ENCODE results near the gene DNAJC4.

DNAJC4 gene

DNA sequence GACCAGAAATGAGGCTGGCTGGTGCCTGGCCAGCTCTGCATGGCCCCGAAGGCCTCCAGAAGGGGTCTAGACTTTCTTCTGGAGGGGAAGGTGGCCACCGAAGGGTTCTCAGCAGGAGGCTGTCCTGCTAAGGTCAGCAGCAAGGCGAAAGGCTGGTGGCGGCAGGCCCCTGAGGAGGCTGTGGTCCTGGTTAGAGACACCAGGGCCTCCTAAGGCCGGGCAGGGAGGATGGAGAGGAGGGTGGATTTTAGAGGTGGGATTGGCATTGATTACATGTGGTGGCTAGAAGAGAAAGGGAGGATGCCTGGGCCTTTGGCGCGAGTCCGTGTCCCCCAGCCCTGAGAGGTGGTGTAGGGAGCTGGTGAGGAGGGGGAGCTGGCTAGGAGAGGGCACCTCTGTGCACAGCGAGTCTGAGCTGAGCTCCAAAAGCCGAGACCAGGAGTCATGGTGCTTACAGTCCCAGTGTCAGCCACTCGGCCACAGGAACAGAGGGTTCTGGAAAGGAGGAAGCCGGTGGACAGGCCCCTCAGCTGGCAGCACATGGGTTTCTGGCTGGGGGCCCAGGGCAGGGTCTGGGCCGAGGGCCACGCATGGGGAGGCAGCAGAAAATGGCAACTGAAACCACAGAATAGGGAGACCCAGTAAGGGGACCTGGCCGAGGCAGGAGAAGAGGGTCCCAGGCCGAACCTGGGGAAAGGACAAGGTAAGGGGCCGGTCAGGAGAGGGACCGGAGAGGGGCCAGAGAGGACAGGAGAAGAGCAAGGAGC lies 21.4 kb upstream of the DNAJC4 start:
- DNase-seq = no peak

- no peak for DNase-seq
Measured at GRCh38 chr11:64209563-64209843, 20.8 kb upstream of the DNAJC4 start.

GRCh38 chr11:64210301-64211020 lies 19.9 kb upstream of the DNAJC4 start:
- no peak for DNase-seq

- DNase-seq = no peak
Measured at GRCh38 chr11:64211181-64211872, 19.0 kb upstream of the DNAJC4 start.

- DNase-seq = no peak
Measured at GRCh38 chr11:64216879-64217278, 13.5 kb upstream of the DNAJC4 start.

GRCh38 chr11:64218628-64219353 lies 11.6 kb upstream of the DNAJC4 start:
- DNase-seq = no peak

DNA sequence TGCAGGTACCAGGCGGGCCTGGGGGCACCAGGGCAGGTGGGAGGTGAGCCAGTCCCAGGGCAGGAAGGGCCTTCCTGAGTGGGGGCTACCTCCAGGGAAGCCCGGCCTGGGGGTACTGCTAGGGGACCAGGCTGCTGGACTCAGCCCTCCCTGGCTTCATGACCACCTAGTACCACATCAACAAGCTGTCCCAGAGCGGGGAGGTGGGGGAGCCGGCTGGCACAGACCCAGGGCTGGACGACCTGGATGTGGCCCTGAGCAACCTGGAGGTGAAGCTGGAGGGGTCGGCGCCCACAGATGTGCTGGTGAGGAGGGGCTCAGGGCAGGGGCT lies 11.0 kb upstream of the DNAJC4 start:
- no peak for DNase-seq

- no peak for DNase-seq
Measured at GRCh38 chr11:64219755-64220154, 10.6 kb upstream of the DNAJC4 start.

DNA sequence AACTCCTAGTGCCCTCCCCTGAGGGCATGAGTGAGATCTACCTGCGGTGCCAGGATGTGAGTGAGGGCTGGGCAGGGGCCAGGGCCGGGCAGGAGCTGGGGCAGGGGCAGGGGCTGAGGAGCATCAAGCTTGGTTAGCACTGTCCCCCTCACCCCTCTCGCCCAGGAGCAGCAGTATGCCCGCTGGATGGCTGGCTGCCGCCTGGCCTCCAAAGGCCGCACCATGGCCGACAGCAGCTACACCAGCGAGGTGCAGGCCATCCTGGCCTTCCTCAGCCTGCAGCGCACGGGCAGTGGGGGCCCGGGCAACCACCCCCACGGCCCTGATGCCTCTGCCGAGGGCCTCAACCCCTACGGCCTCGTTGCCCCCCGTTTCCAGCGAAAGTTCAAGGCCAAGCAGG lies 10.1 kb upstream of the DNAJC4 start:
- DNase-seq = no peak

DNA sequence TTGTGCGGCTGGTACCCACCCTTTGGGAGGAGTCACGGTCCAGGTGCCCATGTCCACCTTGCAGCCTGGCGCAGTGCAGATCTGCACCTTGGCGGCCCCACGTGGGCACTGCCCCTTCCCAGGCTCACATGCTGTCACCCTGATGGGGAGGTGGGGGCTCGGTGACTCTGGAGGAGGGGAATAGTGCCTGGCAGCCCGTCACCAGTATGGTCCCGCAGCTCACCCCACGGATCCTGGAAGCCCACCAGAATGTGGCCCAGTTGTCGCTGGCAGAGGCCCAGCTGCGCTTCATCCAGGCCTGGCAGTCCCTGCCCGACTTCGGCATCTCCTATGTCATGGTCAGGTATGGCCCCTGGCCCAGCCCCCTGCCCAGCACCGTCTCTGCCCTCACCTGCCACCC lies 9.6 kb upstream of the DNAJC4 start:
- DNase-seq = no peak

DNA sequence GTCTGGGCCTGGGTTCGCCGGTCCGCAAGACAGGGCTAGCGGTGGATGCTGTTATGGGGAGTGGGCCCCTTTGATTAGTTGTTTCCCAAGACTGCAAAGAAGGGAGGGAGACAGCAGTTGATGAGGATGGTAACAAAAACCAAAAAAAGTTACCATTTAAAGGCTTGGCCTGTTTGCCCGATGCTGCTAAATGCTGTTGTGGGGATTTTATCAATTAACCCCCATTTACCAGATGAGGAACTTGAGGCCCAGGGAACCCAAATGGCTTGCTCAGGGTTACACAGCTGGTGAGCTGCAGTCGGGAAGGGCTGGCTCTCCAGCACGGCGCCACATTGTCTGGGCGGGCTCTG lies 7.7 kb upstream of the DNAJC4 start:
- no peak for DNase-seq

- no peak for DNase-seq
Measured at GRCh38 chr11:64223001-64223651, 7.2 kb upstream of the DNAJC4 start.

- DNase-seq = no peak
Measured at GRCh38 chr11:64224151-64224890, 6.0 kb upstream of the DNAJC4 start.

DNA sequence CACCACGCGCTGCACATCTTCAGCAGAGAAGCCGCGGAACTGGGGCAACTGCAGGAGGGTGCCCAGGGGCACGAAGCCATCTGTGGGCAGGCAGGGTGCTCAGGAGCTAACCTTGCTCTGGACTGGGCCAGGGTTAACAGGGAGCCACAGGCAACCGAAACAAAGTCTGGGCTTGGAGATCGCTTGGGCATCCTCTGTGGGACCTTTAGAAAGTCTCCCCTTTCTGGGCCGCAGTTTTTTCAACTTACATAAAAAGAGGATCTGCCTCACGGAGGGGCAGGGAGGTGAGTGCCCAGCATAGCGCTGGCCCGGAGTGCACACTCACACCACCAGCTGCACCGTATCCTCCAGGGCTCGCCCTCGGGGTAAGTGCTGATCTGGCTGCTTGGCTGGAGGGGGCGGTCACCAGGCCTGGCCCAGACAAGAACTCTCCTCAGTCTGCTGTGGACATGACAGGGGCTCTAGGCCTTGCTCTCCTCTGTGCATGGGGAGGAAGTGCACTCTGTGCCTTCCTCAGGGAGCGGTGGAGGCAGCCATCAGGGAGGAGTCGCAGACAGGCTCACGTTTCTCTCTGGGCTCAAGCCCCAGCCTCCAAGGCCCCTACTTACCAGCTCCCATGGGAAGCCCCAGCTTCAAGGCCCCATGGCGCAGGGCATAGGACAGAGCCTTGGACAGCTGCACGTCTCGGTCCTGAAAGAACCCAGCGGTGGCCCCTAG lies 5.3 kb upstream of the DNAJC4 start:
- DNase-seq = no peak

GRCh38 chr11:64225608-64226506 lies 4.5 kb upstream of the DNAJC4 start, which contains the start of the genes NUDT22 and TRPT1:
Gene NUDT22 (plus strand): TSS chr11:64226274. CDS start chr11:64226653, 379 bp downstream.
Gene TRPT1 (minus strand): TSS chr11:64226186. CDS start chr11:64225860, 326 bp downstream.
- DNase-seq = no peak

DNA sequence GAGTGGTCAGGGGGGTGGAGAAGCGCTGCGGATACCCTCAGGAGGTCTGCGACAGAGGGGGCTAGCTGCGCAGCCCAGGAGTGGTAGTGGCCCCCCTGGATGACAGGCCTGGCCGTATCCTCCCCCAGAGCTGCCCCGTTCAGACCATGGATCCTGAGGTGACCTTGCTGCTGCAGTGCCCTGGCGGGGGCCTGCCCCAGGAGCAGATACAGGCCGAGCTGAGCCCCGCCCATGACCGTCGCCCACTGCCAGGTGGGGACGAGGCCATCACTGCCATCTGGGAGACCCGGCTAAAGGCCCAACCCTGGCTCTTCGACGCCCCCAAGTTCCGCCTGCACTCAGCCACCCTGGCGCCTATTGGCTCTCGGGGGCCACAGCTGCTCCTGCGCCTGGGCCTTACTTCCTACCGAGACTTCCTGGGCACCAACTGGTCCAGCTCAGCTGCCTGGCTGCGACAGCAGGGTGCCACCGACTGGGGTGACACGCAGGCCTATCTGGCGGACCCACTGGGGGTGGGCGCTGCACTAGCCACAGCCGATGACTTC lies 3.8 kb upstream of the DNAJC4 start:
- DNase-seq = no peak

DNA sequence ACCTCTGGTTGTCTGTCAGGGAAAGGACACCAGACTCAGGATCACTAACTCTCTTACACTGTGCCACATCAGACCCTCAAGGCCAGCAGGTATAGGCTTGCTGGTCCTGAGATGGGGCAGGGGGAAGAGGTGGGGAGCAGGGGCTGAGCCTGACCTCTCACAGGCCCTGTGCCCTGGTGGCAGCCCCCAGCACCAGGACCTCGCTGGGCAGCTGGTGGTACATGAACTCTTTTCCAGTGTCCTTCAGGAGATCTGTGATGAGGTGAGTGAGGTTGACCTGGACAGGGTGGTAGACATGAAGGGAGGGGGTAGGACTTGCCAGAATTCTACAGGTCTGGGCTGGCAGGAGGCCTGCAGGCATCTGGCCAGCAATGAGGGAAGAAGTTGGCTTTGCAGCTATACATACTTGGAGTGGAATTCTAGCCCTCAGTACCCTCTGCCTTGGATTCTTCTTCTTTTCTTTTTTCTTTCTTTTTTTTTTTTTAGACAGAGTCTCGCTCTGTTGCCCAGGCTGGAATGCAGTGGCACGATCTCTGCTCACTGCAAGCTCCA lies 2.9 kb upstream of the DNAJC4 start:
- DNase-seq = no peak

GRCh38 chr11:64229090-64229743 lies 1.1 kb upstream of the DNAJC4 start:
- no peak for DNase-seq

GRCh38 chr11:64229744-64230170 lies 591 bp upstream of the DNAJC4 start:
- no peak for DNase-seq
